T-helper 1 cell (primary cell): Measurements from ENCODE around the gene GBX1.
A peak's percentile ranks its signal among the peaks of the same experiment; 100 is the strongest.

ENCODE experiments used
- DNase-seq, 5 donors: peaks; one replicate each; pipeline ENCODE4 v3.0.0-alpha.2; 2012 to 2020

GBX1 gene

DNA sequence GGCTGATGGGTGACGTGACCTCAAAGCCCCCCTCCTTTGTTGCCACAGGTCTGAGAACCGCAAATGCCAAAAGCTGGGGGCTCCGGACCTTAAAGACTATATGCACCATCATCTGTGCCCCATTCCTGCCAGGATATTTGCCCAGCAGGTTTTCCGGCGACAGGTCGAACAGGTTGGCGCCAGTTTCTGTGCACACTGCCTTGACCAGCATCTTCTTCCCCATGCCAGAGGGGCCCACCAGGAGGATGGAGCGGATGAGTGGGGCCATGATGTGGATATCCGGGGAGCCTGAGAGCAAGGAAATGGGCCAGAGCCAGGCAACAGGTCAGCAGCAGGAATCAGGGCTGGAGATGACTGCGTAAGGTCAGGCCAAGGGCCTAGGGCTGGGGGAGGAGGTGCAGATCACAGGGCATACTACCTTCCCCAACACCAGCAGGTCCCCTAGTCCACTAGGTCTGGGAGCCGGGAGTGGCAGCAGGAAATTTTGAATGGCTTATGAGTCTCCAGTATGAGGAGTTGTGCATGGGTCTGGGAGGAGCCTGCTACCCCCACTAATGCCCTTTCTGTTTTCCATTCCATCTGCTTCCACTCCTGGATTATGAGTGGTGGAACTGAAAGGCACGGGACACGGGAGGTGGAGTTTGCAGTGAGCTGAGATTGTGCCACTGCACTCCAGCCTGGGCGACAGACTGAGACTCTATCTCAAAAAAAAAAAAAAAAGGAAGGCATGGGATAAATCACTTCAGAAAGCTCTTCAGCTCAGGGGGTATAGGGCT lies 25.9 kb upstream of the GBX1 start:
- DNase-seq: no peak

DNA sequence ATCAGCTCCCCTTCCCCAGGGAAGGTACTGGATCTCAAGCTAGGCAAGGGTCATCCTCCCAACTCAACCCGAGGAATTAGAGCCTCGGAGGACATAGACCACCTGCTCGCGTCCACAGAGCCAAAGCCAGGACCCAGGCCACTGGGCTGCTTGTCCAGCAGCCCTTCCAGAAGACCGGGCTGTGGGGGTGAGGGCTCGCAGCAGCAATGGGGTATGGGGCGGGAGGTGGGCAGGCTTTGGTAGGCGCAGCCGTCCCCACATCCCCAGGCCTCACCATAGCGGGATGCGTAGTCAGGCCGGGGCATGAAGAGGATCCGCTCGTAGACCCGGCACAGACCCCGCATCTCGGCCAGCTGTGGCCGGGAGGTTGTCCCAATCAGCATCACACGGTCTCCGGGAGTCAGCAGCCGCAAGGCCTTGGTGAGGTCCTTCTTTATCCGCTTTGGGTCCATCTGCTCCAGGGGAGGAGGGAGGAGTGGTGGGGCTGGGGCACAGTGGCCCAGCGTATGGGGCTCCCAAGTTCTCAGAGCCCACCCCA lies 24.6 kb upstream of the GBX1 start:
- no peak for DNase-seq

DNA sequence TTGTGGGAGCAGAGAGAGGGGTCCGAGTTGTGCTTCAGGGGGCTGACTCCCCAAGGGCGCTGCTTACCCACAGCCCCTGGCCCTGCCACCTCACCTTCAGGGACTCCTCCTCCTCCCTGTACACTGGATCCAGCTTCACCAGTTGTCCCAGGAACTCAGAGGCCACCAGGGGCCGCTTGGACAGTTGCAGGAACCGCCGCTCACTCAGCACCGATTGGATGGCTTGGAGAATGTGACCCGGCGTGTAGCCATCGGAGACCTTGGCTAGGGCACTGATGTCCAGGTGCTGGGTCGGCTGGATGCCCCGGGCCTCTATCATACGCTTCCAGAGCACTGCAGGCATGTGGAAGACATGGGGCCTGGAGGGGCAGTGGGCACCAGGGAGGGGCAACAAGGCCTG lies 24.1 kb upstream of the GBX1 start:
- no peak for DNase-seq

DNA sequence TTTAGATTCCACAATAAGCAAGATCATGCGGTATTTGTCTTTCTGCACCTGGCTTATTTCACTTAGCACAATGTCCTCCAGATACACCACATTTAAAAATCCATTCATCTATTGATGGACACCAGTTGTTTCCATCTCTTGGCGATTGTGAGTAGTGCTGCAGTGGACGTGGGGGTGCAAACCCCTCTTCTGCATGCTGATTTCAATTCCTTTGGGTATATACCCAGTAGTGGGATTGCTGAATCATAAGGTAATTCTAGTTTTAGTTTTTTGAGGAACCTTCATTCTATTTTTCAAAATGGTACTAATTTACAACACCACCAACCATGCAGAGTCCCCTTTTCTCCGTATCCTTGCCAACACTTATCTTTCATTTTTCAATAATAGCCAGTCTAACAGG lies 21.5 kb upstream of the GBX1 start:
- DNase-seq: no peak

DNA sequence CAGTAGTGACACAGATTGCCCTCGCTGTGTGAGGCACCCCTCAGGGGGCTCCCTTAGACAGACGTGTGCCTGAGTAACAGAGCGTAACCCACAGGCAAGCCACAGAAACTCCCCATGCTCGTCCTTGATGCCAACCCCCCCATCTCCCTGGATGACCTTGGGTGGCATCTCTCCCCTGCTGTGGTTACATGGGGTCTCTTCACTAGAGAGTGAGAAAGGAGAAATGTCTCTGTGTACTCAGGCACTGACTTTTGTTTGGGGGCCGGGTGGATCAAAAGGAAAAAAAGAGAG lies 20.7 kb upstream of the GBX1 start:
- DNase-seq: no peak

DNA sequence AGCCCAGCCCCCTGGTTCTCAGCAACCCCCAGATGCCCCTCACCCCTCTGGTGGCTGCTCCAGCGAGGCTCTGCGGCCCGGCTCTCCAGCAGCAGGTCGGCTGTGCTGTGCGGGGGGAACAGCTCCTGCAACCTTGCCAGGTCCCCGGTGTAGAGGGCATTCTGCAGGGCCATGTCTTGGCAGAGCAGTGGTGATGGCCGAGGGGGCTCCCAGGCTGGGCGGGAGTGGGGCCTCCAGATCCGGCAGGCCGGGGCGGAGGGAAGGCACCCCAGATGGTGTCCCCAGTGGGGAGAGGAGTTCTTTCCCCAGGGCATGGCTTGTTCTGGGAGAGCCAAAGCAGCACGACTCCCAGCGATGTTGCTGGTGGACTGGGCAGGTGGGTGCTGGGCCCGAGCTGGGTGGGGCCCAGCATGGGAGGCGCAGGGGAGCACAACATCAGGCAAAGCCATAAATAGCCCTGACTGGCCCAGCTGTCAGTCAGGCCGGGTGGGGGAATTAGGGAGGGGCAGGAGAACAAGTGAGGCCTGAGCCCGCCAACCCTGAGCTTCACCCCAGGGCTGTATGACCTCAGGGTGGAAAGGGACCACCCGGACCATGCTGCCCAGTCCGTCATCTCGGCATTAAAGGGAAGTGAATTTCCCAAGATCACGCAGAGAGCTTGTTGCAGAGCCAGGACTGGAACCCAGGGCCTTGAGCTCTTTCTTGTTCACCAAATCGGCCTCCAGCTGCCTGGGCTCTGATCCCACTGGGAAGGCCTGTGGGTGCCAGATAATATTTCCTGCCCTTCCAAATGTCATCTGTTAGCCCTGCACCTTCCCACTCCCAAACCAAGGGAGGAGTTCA lies 20.1 kb upstream of the GBX1 start:
- no peak for DNase-seq

DNA sequence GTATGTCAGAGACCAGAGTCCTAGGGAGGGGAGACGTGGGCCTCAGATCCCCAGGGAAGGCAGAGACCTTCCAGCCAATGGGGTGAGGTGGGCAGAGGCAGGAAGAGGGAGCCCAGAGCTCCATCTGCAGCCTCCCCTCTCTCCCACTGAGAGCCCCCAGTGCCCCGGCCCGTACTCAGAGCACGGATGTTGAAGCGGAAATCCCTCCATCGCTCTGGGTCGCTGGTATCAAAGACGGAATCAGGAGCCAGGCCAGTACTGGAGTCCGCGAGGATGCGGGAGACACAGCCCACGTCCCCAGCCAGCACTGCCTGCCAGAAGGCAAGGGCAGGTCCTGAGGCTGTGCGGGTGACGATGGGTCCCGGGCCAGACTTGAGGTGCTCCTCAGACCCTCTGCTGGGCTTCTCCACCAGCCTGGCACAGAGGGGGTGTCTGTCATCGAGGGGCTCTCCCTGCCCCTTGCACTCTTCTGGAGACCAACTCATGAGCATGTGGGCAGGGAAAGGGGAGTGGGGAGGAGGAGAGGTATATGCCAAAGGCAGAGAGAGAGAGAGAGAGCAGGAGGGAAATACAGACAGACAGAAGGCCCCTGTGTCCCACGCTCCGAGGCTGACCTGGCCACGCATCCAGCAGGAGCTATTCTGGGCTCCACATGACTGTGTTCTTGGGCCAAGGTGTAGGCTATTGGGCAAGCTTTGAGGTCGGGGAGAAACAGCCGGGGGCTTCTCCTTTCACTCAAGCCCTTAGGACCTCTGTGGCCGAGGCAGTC lies 19.3 kb upstream of the GBX1 start, which contains the start of gene ASB10:
Gene ASB10 (minus strand): TSS at position 611 of the 769 bp plus-strand sequence. CDS start 120 bp downstream, at position 491.
- DNase-seq: no peak

DNA sequence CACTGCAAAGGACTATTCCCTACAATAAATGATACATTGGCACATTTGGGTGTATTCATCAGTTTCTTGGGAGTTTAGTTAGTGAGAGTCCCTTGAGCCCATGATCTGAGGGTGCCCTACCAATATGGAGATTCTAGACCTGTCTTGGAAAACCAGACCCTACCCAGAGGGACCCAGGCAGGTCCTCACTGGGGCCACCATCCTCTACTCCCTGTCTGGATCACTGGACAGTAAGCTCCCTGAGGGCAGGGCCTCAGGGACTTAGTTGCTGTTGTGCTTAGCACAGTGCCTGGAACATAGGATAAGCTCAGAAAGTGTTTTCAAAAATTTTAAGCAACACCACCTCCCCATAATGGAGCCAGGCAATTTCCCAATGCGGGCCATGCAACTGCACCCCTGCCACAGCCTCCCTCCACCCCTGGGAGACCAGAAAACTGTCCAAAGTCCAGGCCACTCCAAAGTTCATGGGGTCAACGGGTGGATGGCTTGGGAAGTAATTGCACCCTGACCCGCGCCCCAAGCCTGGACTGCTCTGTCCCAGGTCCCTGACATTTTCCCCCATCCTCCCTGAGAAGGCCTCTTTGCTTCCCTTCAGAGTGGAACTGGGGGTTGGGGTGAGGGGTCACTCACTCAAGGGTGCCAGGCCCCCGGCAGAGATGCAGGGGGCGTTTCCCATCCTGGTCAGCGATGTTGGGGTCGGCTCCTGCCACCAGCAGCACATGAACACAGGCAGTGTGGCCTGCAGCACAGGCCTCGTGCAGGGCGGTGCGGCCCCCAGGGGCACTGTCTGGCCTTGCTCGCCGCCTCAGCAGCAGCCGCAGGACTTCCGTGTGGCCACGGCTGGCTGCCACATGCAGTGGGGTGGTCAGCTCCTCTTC lies 18.5 kb upstream of the GBX1 start:
- no peak for DNase-seq

DNA sequence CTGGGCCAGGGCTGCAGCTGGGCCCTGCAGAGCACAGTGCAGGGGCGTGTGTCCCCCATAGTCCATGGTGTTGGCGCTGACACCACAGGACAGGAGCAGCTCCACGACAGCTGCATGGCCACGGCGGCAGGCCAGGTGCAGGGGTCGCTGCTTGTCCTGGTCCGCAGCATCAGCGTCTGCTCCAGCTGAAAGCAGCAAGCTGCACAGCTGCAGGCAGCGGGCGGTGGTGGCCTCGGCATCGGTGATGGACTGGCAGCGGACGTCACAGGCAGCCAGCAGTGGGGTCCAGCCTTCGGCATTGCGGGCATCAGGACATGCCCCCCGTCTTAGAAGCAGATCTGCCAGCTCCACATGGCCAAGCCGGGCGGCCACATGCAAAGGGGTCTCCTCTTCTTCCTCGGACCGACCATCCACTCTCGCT lies 13.5 kb upstream of the GBX1 start:
- DNase-seq: no peak

DNA sequence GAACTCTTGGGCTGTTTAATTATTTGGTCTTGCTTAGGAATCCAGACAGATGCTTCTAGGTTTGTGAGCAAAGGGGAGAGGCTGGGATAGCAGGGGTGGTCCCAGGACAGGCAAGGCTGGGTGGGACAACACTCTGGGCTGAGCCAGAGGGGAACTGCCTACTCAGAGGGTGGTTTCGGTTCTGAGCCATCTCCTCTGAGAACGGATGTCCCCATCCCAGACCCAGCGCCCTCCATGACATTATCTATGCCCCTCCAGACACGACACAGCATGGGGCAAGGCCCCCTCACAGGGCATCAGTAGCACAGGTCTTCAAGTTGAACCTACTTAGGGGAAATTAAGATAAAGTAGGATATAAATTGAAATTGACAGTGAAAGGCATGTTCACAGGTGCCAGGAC lies 12.5 kb upstream of the GBX1 start:
- no peak for DNase-seq

DNA sequence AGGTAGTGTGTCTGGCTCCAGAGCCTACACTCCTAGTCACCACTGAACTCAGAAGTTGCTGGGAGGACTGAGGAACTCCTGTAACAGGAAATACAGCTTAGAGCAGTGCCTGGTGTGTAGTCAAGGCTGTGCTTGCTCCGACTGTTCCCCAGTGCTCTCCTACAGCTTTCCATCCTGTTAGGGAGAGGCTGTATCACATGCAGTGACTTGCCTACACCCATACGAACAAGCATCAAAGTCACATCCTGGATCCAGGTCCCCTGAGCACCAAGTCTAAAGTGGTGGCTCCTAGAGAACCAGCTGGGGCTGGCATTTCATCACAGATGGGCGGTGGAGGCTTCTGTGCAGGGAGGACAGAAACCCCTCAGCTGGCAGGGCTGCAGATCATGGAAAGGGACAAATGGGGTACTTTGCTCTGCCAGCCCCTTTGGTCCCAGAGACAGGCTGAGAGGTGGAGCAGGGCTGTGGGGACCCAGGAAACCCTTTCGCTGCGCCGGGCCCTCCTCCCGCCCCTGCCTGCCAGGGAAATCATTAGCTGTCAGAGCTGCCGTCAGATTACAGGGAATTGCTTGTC lies 11.9 kb upstream of the GBX1 start:
- DNase-seq: no peak

DNA sequence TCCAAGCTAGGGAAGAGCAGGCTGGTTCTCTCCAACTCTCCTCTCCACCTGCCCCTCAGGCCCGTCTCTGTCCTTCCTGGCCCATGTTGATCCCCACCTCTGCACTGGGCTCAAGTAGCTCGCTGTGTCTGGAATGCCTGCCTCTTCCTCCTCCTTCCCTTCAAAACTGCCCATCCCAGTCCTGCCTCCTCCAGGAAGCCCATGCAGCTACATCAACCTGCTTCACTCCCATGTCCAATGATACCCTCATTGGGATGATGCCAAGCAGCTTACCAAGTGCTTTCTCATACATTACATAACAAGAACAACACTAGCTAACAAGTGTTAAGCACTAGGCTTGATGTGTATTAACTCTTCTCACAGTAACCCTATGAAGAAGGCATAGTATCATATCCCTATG lies 11.3 kb upstream of the GBX1 start:
- DNase-seq: no peak

DNA sequence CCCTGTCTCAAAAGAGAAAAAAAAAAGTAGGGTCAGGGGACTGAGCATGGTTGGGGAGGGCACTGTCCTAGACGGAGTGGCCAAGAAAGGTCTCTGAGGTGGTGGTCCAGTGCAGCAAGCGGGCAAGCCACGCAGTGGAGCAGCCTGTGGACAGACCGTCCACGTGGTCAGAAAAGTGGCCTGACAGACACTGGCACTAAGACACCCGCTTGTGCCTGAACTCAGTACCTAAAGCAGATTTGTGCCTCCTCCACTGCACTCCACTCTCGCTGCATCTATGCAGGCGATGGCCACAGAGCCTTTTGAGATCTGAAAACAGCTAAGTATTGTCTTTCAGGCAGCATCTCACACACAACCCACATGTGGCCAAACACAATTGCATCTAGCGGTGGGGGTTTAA lies 10.7 kb upstream of the GBX1 start:
- DNase-seq: no peak

DNA sequence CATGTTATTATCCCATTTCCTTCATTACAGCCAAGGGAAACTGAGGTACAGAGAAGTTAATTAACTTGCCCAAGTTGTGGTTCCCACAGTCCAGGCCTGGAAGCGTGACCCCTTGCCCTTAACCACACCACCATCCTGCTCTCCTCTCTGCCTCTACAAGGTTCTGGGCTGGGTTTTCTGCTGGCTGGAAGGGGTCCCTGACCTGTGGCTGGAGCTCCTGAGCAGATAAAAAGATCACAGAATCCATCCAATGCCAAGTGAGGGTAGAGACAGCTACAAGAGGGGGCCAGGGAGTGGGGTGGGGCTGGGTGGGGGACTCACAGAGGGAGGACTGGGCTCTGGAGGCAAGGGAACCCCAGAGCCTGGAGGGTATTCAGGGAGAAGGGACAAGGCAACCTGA lies 9.8 kb upstream of the GBX1 start:
- DNase-seq: no peak

DNA sequence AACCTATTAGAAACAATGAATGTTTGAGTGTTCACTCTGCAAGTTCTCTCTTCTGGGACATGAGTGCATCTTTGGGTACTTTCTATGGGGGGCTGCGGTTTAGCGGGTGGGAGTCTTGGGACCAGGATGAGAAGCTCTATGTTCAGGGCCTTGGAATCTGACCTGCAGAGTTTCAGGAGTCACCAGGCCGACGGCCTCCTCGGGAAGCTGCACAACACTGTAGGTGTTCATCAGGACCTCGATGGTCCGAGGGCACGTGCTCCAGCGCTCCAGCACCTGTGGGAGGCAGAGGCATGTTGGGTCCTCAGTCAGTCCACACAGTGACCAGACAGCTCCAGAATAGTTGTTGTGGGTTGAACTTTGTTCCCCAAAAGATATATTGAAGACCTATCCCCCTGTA lies 8.9 kb upstream of the GBX1 start:
- DNase-seq: no peak

DNA sequence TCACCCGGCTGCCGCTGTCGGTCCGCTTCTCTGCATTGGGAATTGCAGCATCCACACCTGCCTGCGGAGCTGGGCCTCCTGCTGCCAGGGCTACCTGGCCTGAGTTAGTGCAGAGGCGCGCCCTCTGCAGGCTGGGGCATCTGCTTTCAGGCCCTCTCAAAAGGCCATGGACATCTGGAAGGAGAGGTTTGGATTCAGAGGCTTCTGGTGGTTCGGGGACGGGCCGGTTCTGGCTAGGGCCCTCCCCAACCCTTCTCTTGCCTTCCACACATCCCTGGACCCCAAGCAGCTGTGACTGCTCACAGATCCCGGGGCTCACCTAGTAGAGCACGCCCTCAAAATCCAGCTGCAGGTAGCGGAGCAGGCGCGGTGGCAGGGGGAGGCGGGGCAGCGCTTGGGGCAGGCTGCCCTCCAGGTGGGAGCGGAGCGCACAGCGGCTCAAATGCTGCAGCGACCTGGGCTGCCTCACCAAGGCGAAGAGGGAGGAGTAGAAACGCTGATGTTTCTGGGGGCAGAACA lies 8.4 kb upstream of the GBX1 start:
- no peak for DNase-seq

DNA sequence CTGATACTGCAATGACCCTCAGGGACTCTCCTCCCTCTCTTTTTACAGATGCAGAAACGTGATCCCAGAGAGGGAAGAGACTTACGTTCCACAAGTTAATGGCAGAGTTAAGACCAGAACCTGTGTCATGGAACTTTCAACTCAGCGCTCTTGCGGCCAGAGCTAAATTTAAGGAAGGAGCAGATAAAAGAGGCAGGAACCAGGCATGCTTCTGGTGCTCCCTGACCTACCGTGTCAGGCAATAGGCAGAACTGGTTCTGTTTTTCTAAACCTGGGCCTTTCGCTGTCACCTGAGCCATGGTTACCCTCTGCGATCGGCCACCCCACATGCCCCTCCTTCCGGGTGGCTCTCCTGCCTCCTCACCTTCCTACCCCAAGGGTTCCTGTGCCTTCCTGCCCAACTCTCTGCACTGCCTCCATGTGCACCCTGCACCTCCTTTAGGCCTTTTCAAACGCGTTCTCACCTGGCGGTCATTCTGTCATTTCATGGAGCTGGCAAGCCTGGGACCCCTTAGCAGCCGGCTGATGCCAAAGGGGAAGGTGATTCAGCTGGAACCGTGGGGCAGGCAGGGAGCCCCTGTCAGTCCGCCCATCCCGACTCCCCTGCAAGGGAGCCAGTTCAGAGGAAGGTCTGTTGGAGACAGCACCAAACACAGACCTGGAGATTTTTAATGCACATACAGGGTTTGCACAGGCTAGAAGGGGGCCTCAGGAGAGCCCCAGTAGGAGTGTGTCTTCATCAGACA lies 7.7 kb upstream of the GBX1 start:
- DNase-seq: no peak

DNA sequence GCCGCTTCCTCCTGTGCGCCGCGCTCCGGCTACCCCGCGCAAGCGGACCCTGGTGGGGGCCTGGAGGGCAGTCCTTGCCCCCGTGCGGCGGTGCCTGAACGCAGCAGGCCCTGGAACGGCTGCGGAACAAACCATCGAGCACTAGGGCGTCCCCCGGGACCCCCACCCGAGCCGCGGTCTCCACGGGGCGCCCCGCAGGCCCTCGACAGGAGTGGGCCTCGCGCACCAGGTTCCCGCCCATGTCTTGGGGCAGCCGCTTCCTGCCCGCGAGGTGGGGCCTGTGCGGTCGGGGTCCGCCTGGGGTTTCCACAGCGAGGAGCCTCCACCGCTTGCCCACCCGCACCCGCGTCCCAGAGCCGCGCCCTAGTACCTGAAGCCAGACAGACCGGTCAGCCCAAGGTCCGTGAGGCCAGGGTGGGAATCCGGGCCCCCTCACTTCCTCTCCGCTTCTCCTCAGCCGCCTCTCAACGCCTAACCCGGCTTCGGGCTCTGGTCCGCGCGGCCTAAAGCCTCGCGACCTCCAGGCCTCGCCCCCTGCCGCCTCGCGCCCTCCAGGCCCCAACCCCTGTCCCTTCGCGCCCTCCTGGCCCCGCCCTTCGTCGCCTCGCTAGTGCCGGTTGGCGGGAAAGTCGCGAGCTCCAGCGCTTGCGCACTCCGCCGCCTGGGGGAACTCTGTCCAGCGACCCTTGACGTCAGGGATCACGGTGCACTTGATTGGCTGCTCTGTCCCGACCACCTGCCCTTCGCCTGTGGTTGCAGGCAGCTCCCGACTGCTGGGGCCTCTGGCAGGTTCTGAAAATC lies 7.0 kb upstream of the GBX1 start:
- DNase-seq: peak in 1 of 5 donors; percentile 10

DNA sequence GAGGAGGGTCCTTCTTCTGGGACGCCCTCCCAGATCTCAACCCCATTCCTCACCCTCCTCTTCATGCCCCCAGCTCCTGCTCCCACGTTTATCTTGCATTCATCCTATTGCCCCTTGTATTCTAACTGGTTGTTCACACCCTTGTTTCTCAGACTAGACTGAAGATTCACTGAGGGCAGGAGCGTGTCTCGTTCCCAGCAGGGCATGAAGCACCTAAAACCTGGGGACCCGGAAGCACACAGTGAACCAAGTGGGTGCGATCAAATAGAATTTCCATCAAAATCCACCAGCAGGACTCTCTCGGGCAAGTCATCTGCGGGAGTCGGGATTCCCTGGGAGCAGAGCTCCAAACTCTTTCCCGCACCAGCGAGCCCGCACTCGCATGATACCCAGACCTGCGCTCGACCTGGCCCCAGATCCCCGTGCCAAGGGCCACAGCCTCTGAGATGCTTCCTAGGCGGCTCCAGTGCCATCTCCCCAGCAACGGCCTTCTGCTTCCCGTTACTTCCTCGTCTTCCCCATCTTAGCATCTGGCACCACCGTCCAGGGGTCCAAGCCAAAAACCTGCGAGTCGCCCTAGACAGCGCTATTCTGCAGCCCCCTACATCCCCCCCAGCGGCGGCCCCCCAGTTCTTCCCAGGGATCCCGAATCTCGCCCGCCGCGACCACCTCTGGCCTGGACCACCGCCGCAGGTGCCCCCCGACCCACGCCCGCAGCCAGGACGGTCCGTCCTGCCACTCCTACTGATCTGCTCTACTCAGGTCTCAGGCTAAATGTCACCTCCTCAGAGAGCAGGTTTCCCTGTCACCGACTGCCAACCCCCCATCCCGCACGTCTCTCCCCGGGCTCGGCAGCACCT lies 6.1 kb upstream of the GBX1 start:
- no peak for DNase-seq
